GM21723 (cell line): ENCODE data around the gene SCGB3A2.
A peak's percentile ranks its signal among the peaks of the same experiment; 100 is the strongest.

Source experiments
- ATAC-seq: cut with Tn5 transposase; IDR thresholded peaks from one replicate; pipeline ENCODE4 v1.9.1; 2021; ENCODE audit warnings: mild to moderate bottlenecking, moderate library complexity; ENCODE audit not compliant: unreplicated experiment

Gene SCGB3A2, protein sequence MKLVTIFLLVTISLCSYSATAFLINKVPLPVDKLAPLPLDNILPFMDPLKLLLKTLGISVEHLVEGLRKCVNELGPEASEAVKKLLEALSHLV

DNA sequence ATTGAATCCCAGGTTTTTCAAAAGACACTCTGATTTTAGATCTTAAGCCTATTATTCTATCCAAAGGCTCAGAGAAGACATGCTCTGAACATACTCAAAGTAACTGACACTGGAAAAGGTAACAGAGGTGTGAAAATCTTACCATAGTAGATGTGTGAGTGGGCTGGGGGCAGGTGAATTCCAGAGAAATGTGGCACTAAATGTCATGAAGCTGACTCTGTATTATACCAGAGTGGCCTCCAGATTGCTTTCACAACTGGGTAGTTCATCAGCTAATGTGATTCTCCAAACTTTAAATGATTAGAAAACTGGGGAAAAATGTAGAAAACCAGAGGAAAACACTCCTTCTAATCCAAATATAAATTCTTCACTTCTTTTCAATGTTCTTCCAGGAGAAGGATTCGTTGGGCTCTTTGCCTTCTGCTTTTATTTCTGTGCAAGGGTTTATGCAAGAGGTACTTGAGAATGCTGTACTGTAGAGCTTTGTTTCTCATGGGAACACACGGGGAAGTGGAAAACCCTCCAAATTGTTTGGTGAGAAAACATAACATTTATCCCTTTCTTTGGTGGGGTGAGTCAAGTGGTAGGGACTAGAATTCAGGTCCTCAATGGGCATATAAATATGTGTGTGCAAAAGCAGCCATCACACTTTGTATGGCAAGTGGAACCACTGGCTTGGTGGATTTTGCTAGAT lies at the start of gene SCGB3A2:
Gene SCGB3A2 (plus strand): TSS at position 646 of the 694 bp plus-strand sequence. CDS start 93 bp downstream, outside the sequence.
- ATAC-seq, result no peak

DNA sequence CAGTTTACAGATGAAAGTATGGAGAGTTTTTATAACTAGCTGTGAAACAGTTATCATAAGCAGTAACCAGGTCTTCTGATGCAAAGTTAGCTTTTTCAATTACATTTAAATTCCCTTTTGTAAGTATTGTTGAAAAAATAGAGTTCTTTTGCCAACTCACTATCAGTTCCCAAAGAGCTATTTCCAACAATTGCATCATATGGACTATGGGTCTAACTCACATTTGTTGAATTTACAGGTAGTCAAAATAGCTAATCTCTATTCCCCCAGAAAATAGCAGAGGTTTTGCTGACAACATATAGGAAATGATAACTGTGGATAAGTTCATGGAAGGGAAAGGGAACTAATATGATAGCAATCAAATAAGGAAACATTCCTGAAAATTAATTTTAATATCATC lies 48.5 kb upstream of the SCGB3A2 start:
- ATAC-seq, result no peak

DNA sequence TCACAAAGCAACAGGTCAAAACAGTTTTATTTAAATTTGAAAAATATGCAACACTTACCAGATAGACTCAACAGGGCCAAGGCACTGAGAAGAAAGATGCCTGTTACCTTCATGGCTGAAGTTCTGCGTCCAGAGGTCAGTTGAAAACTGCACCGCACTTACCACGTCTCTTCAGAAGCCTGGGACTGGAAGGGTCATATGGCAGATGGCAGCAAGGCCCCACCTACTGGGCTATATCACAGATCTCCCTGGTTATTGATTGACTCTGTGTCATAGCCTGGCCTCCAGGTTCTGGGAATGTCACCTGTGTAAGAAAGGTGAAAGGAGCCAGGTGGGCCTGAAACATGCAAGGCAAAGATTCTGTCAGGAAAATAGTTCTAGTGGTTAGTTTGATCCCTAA lies 47.0 kb upstream of the SCGB3A2 start, which contains the start of gene SPINK1:
Gene SPINK1 (minus strand): TSS at position 207 of the 400 bp plus-strand sequence. CDS start 94 bp downstream, at position 113.
- ATAC-seq, result no peak

DNA sequence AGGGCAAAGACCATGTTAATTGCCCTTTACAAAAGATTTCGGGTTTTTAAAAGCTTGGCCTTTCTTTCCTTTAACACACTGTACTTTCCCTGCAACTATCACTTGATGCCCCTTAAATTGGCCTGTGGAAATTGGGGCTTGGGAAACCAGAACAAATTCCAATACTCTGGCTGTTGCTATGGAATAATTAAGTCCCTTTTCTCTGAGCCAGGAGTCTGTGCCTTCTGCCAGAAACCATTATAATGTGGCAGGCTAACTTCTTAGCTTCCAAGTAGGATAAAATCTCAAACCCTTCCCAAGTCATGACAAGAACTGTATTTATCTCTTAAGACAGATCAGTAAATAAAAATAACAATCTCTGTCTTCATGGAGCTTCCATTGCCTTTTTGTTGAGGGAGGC lies 46.0 kb upstream of the SCGB3A2 start:
- no peak for ATAC-seq

DNA sequence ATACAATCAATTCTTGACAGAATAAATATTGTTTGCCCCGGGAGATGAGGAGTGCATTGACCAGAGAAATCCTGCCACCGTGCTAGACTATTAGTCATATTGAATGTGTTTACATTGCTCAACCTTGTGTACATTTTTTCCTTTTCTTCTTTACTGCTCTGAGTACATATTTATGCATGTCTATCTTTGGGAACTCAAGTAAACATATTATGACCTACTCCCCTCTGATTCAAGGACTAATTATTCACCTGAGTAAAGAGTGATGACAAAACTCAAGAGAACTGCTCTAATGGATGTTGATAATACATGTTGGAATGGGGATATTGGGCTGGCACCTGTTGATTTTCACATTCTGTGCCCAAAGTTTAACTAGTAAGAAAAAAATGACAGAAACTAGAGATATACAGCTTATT lies 43.1 kb upstream of the SCGB3A2 start:
- no peak for ATAC-seq

DNA sequence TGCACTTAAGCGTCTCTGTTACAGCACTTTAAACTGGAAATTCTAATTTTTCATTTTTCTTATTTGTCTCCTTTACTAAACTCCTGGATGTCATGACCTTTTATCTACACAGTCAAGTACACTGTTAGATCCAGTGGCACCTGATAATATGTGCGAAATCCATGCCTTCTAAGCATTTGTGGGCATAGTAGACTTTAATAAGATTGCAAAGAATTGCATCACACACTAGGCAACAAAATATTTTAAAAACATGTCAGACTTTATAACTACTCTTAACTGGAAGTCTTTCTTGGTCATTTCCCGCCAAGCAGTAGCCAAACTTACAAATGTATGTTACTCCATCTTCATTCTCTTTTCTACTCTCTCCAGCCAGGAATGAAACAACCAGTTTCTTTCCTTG lies 42.1 kb upstream of the SCGB3A2 start:
- ATAC-seq, result no peak

DNA sequence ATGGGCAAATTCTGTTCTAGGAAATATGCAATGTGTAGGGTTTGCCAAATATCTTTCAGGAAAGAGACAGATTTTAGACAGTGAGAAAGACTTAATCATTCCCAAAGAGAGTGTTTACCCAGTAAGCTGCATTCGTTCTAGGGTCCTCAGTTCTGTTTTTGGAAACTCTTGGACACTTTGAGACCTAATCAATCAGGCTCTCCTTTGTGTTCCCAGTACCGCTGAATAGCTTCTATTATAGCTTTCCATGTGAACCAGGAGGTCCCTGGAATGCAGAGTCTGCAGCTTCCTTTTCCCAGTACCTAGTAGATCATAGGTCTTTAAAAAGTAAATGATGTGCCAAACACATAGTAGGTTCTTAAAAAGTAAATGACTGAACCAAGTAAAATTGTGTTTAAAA lies 35.6 kb upstream of the SCGB3A2 start:
- ATAC-seq, result no peak

DNA sequence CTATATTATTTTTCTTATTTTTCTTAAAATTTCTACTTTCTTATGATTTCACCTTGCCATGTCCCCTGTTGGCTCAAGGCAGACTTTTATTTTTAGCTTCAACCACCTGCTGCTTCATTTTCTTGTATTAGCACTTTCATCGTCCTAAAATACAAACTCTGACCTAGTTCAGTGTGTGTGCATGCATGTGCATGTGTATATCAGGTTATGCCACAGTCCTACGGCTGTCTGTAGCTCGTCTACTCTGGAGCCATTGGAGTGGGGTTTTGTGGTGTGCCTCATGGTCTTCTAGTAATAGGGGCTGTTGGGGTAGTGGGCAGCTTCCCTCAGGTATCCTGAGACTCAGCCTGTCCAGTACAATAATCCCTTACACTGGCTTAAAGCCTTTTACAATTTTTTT lies 33.7 kb upstream of the SCGB3A2 start:
- ATAC-seq, result no peak

DNA sequence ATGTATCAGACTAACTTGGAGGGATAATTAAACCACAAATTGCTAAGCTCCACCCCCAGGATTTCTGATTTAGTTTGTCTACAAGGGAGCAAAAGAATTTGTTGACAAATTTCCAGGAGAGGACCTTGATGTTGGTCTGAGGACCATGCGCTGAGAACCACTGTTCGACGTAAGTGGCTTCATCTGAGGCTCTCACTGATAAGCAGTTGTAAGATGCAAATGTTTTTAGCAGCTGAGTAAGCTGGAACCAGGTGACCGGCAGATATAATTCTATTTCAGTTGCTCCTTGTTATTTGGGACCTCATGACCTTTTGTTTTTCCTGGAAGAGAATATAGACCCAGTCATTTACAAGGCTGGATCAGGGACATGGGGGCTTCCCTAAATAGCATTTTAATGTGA lies 32.9 kb upstream of the SCGB3A2 start:
- ATAC-seq, result no peak

DNA sequence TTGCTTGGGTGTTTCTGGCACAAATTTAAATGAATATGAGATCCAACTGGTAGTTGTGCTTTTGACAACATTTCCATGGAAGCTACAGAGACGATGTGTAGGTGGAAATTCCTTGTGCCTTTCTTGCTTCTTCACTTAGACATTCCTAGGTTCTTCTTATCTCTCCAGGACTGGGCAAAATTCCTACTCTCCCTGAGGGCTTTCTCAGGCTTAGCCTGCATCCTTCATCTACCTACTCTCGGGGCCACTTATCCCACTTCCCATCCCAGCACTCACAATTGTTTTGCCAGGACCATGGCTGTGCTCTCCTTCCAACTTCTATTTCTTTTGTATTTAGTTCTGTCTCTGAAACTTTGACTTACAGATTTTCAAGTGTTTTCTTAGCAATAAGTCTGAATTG lies 29.3 kb upstream of the SCGB3A2 start:
- no peak for ATAC-seq

DNA sequence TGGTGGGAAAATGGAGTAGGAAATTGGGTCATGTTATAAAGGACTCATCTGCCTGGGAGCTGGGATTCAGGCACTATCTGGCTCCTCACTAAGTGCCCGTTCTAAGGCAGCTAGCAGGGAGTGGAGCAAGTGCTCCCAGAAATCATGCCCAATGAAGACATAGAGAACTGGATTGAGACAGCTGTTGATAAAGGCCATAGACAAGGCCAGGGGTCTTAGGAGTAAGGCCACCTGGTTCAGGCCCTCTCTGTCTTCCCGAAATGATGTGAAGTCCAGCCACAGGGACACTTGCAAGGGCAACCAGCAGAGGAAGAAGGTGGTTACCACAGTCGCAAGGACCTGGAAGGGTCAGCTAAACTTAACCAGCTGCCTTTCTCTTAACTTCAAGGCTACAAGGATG lies 26.9 kb upstream of the SCGB3A2 start:
- ATAC-seq, result no peak

DNA sequence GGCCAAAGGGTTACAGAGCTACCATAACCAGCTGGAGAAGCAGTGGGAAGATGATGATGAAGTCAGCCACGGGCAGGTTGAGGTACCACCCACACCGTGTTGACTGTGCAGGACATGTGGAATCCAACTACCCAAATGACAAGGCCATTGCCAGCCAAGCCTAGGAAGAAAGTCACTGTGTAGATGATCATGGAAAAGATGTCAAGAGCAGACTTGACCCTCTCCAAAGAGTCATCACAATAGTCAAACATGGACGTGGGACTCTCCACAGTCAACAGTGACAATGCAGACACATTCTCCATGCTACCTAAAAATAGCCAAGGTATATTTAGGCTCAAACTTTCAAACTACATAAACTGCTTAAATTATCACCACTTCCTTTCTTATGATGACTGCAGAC lies 26.1 kb upstream of the SCGB3A2 start:
- ATAC-seq, result no peak

DNA sequence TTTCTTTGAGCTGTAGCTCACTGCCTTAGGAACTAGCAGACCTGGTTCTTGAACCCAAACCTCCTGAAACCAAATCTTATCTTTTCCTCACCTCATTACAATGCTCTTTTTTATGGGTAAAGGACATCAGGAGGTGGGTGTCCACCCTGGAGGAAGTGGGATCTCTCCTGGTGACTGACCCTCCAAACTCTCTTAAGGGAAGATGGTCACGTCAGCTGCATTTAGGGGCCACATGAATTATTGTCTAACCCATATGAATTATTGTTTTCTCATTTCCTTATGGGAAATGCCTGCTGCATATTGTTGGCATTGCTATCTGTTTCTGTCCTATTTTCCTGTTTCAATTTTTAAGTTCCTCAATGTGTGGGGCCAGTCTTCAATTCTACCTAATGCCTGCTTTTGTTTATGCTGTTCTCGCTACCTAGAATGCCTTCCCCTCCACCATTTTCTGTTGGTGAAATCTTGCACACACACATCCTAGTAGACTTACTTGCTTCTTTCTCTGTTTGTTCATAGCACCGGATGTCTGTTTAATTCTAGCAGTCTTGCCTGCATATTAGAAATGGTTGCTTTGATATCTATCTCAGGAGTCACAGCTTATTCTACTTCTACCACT lies 25.0 kb upstream of the SCGB3A2 start:
- no peak for ATAC-seq

DNA sequence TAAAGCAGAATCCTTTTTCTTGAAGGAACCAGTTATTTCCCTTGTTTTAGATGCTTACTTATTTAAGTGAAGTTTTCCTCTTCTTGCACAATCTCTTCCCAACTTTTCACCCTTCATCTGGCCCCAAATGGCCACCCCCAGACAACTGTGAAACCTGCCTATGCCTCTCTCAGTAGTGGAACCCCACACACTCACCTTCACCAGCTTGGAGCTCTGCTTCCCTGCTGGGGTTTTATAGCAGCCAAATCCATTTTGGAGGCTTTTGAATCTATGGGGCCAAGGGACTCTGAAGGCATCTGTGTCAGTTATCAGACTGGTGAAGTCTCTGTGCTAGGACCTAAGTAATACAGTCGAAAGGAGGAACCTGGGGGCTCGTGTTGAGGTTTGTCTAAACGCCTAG lies 24.2 kb upstream of the SCGB3A2 start:
- ATAC-seq, result no peak

DNA sequence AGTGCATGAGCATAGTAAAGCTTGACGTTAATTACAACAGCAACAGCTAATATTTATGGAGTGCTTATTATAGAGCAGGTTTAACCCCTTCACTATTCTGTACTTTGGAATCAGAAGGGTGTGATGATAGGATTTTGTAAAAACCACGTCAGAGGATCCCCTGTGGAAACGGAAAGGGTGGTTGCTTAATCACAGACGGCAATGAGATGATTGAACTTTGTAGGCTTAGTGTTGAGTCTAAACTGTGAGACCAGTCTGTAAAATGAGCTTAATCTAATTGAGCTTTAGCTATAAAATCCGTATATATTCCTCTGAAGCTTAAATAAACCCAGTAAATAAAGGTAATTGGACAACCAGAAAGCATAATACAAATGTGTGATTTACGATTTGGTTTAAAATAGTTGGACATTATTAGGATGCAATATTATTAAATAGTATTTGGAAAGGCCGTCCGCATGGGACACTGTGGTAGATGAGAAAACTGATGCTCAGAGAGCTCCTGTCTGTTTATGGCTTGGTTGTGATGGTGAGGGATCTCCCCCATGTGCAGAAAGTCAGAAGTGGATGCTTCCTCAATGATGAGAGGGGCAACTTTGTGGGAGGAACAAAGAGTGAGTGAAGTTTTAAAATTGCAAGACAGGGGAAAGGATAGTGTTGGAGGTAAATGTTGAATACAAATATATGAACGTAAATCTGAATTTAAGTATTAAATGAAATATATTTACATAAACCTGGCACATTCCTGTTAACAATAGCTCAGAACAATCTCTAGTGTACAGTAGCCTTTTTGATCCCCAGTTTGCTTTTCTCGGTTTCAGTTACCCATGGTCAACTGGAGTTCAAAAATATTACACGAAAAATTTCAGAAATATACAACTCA lies 23.4 kb upstream of the SCGB3A2 start:
- no peak for ATAC-seq

DNA sequence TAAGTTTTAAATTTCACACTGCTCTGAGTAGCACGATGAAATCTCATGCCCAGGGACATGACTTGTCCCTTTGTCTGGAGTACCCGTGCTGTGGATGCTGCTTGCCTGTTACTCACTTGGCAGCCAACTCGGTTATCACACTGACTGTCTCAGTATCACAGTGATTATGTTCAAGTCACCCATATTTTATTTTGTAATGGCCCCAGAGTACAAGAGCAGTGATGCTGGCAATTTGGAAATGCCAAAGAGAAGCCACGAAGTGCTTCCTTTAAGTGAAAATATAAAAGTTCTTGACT lies 22.8 kb upstream of the SCGB3A2 start:
- ATAC-seq, result no peak

DNA sequence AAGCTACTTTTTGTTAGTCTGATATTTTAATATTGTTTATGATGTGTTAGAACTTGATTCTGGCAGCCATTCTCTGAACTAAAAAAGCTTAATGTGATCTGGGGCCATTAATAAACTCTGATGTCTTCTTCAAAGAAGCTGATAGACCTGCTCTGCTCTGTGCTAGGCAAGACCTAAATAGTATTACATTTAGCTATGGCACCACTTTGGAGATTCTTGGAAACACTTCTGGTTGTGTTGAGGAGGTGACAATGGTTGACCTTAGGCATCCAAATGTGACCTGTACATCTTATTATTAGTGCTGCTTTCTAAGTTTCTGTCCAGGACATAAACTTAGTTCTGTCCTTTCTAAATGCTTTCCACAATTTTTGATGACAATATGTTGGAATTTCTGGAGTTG lies 21.7 kb upstream of the SCGB3A2 start:
- ATAC-seq, result no peak

DNA sequence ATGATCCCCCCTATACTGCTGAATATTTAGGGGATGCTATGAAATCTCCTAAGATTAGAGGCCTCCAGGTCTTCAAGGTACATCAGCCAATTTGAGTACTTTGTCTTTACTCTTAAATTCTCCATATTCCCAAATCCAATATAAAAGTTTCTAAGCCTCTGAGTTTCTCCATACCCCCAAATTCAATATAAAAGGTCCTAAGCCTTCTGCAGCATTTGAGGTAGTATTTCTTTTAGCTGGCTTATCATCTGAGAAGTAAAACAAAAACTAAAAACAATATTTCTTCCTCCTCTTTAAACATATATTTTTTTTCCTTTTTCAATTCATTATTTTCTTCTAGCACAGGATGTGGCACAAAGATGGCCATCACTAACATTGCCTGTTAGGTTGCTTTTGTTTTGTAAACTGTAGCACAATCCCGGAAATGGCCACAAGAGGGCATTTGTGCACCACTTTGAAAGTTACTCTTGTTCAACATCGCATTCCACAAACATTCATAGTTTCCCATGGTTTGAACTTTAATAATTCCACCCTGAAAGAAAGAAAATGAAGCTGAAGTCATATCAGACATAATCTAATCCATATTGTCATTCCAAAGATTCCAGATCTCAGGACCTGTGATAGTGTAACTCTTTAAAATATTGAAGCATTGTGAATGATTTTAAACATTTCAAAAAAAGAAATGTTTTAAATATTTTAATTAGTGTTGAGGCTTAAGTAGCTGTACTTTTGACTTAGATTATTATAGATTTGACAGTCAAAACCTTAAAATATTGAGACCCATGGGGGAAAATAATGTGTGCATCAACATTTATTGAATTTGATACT lies 21.0 kb upstream of the SCGB3A2 start:
- ATAC-seq, result peak; percentile 95

DNA sequence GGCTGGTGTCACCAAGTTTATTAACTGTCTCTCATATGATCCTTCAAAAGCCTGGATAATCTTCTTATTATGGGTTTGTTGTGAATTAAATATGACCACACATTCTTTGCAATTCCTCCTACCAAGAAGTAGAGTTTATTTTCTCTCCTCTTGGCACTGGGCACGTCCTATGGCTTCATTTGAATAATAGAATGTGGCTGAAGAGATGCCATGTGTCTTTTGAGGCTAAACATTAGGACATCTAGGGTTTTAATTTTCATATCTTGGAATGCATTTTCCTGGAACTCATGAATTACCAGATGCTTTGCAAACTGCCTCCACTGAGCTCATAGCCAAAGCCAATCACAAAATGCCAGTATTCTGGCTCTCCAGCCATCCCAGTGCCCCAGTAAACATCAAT lies 19.9 kb upstream of the SCGB3A2 start:
- no peak for ATAC-seq

DNA sequence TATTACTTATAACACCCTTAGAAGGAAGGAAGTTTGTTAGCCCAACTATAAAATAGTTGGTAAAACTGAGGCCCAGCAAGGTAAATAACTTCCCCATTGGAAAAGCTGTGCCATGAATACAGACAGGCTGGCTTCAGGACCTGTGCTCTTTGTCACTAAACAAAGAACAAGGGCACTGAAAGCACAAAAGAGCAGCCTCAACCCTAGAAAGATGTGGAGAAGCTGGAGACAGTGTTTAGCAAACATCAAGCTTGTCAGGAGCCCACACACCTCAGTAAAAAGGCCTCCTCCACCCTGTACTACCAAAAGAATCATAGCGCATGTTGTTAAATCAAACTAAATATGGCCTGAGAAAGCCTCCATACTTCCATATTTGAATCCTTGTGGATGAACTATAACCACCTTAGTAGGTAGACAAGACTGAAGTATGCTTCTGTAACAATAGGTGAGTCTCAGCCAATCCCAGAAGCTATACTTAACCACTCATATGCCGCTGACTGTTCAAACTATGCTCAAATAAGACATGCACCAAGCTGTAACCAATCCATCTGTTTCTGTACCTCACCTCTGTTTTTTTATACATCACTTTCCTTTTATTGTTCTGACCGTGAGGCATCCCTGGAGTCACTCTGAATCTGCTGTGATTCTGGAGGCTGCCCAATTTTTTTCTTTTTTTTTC lies 18.4 kb upstream of the SCGB3A2 start:
- no peak for ATAC-seq
